ENCODE measurements around the gene SERTAD3.

The SERTAD3 gene

DNA sequence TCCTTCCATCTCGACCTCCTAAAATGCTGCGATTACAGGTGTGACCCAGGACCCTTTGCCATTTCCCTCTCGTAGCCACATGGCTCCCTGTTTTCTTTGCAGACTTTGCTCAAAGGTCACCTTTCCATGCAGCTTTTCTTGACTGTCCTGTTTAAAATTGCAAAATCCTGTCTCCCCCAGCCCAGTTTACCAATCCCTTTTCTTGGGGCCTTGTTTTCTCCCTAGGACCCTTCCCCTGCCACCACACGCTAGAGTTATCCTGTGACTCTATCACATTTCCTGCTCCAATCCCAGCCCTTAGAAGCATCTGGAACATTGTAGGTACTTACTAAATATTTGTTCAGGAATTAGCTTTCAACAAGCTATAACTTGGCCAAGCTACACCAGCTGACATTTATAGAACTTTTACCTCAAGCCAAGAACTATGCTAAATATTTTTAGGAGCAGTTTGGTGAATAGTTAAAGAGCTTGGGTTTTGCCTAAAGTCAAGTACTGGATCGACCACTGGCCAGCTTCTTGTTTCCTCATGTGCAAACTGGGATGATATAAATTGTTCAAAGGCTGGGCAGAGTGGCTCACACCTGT lies 9.1 kb upstream of the SERTAD3 start:
- no peaks in the 10 kb centered on the region for H3K4me1 ChIP-seq
- no peaks in the 10 kb centered on the region for H3K36me3 ChIP-seq
- TF ChIP-seq CTCF (IDR thresholded peaks at IDR 0.05; ENCODE audit: low read depth, low read length): no peak
- no peak overlapping the region for H3K4me3 ChIP-seq (ENCODE audit: low read depth, low read length)
- no peaks in the 10 kb centered on the region for H3K27me3 ChIP-seq
- DNase-seq: no peak
- no peaks in the 10 kb centered on the region for H3K9me3 ChIP-seq

- no peak for TF ChIP-seq CTCF (IDR thresholded peaks at IDR 0.05; ENCODE audit: low read depth, low read length)
- no peaks in the 10 kb centered on the region for H3K27me3 ChIP-seq
- no peaks in the 10 kb centered on the region for H3K36me3 ChIP-seq
- DNase-seq: no peak
- H3K4me3 ChIP-seq (ENCODE audit: low read depth, low read length): no peak overlapping the region
- no peaks in the 10 kb centered on the region for H3K9me3 ChIP-seq
- H3K4me1 ChIP-seq: no peaks in the 10 kb centered on the region
Measured at GRCh38 chr19:40452016-40452415, 7.9 kb upstream of the SERTAD3 start.

DNA sequence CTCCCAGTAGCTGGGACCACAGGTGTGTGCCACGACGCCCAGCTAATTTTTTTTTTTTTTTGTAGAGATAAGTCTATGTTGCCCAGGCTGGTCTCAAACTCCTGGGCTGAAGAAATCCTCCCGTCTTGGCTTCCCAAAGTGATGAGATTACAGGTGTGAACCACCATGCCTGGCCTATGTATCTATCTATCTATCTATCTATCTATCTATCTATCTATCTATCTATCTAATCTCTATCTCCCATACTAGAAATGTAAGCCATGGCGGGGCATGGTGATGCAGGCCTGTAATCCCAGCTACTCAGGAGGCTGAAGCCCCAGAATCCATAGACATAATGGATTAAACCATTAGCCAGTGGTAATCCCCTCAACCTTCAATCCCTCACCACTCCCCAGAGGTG lies 6.5 kb upstream of the SERTAD3 start:
- Histone ChIP-seq H3K9me3 (no peaks in the 10 kb centered on the region), H3K4me1 (no peaks in the 10 kb centered on the region), H3K4me3 (ENCODE audit: low read depth, low read length) (no peak overlapping the region), H3K27me3 (no peaks in the 10 kb centered on the region), H3K36me3 (no peaks in the 10 kb centered on the region)
- DNase-seq: no peak
- no peak for TF ChIP-seq CTCF (IDR thresholded peaks at IDR 0.05; ENCODE audit: low read depth, low read length)

GRCh38 chr19:40449506-40449905 lies 5.4 kb upstream of the SERTAD3 start:
- TF ChIP-seq CTCF (IDR thresholded peaks at IDR 0.05; ENCODE audit: low read depth, low read length): no peak
- H3K4me3 ChIP-seq (ENCODE audit: low read depth, low read length): no peak overlapping the region
- no peak for DNase-seq
- H3K9me3 ChIP-seq: no peaks in the 10 kb centered on the region
- peaks cover 3% of the 10 kb centered on the region; the same call in 1 of the 2 replicates for H3K4me1 ChIP-seq
- H3K36me3 ChIP-seq: no peaks in the 10 kb centered on the region
- no peaks in the 10 kb centered on the region for H3K27me3 ChIP-seq

DNA sequence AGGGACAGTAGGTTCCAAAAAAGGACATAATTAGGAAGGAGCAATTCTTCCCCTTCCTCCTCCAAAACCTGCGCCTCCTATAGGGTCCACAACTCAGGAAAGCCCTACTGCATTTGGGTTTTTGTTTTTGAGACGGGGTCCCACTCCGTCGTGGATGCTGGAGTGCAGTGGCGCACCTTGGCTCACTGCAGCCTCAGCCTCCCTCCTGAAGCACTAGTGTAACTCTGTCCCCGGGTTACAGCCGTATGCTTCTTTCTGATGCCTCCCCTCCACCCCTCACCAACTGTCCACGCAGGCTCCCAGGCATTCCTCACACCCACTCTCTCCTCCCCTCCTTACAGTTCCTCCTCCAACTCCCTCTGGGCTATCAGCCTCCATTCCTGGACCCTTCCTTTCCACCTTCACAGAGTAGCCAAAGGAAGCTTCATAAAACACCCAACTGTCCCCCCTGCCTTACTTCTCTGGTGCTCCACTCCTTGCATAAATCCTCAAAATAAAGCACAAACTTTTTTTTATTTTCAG lies 2.2 kb upstream of the SERTAD3 start:
- no peak for TF ChIP-seq CTCF (IDR thresholded peaks at IDR 0.05; ENCODE audit: low read depth, low read length)
- Histone ChIP-seq H3K36me3 (peaks cover 13% of the 10 kb centered on the region), H3K27me3 (no peaks in the 10 kb centered on the region), H3K4me3 (ENCODE audit: low read depth, low read length) (no peak overlapping the region), H3K4me1 (peaks cover 9% of the 10 kb centered on the region), H3K9me3 (no peaks in the 10 kb centered on the region)
- DNase-seq: no peak

- Histone ChIP-seq H3K27me3 (no peaks in the 10 kb centered on the region), H3K4me3 (ENCODE audit: low read depth, low read length) (no peak overlapping the region), H3K4me1 (peaks cover 9% of the 10 kb centered on the region), H3K9me3 (no peaks in the 10 kb centered on the region), H3K36me3 (peaks cover 18% of the 10 kb centered on the region)
- TF ChIP-seq CTCF (IDR thresholded peaks at IDR 0.05; ENCODE audit: low read depth, low read length): no peak
- no peak for DNase-seq
Measured at GRCh38 chr19:40445780-40446262, 1.7 kb upstream of the SERTAD3 start.

Measured in BE2C (cell line).